Duodenal mucosa (tissue), 2 donors: ENCODE measurements around the gene C11orf54.
"Not testable (repeated sequence)": the region's sequence is repeated elsewhere in the genome, so short reads cannot be mapped to it uniquely, and the experiment has no call there.

ENCODE experiments used
- H3K27ac ChIP-seq: one replicate; pipeline ENCODE4 v1.7.0; 2013; ENCODE audit warnings: low read depth, low read length
- H3K27me3 ChIP-seq, 2 donors: one replicate each; pipeline ENCODE4 v1.7.0; 2013; ENCODE audit warnings: low read length in 2 of 2, control low read depth in 1 of 2; ENCODE audit not compliant: insufficient read depth in 2 of 2, control insufficient read depth in 1 of 2
- H3K36me3 ChIP-seq, 2 donors: one replicate each; pipeline ENCODE4 v1.7.0; 2013; ENCODE audit warnings: low read length in 2 of 2, control low read depth in 1 of 2; ENCODE audit not compliant: insufficient read depth in 2 of 2, control insufficient read depth in 1 of 2
- H3K4me1 ChIP-seq, 2 donors: one replicate each; pipeline ENCODE4 v1.7.0; 2013; ENCODE audit warnings: low read length in 2 of 2, control low read depth in 1 of 2; ENCODE audit not compliant: insufficient read depth in 2 of 2, control insufficient read depth in 1 of 2
- H3K4me3 ChIP-seq, 2 donors: one replicate each; pipeline ENCODE4 v1.7.0; 2013; ENCODE audit warnings: low read length in 2 of 2, low read depth in 1 of 2
- H3K9ac ChIP-seq, 2 donors: one replicate each; pipeline ENCODE4 v1.7.0; 2013; ENCODE audit warnings: low read length in 2 of 2, low read depth in 1 of 2
- H3K9me3 ChIP-seq, 2 donors: one replicate each; pipeline ENCODE4 v1.7.0; 2013; ENCODE audit warnings: low read length in 2 of 2, control low read depth in 1 of 2; ENCODE audit not compliant: control insufficient read depth in 1 of 2

The C11orf54 gene

GRCh38 chr11:93743291-93743690, 1.8 kb downstream of the C11orf54 start:
- peaks cover 6 to 13% of the 10 kb centered on the region in 2 donors for H3K36me3 ChIP-seq
- H3K9ac ChIP-seq, result no peak overlapping the region
- no peaks in the 10 kb centered on the region for H3K27me3 ChIP-seq
- H3K9me3 ChIP-seq, result no peaks in the 10 kb centered on the region
- H3K27ac ChIP-seq, result no peak overlapping the region
- H3K4me1 ChIP-seq, result peaks cover 33 to 39% of the 10 kb centered on the region in 2 donors
- no peak overlapping the region for H3K4me3 ChIP-seq

DNA sequence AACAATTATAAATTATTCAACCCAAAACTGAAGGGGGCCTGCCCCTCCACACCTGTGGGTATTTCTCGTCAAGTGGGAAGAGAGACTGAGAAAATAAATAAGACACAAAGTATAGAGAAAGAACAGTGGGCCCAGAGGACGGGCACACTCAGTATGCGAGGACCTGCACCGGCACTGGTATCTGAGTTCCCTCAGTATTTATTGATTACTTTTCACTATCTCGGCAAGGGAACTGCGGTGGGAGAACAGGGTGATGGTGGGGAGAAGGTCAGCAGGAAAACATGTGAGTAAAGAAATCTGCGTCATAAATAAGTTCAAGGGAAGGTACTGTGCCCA, 3.2 kb downstream of the C11orf54 start:
- Histone ChIP-seq H3K27ac (no peak overlapping the region), H3K4me1 (peaks cover 21 to 26% of the 10 kb centered on the region in 2 donors), H3K27me3 (no peaks in the 10 kb centered on the region), H3K9me3 (no peaks in the 10 kb centered on the region), H3K4me3 (no peak overlapping the region), H3K36me3 (peaks cover 0 to 7% of the 10 kb centered on the region in 2 donors), H3K9ac (no peak overlapping the region)

- H3K9ac ChIP-seq, H3K4me3 ChIP-seq, H3K9me3 ChIP-seq, H3K27ac ChIP-seq, H3K36me3 ChIP-seq, H3K27me3 ChIP-seq: not testable (repeated sequence)
- peaks cover 20 to 25% of the 10 kb centered on the region in 2 donors for H3K4me1 ChIP-seq
Observed at GRCh38 chr11:93745005-93745755, 3.7 kb downstream of the C11orf54 start.

DNA sequence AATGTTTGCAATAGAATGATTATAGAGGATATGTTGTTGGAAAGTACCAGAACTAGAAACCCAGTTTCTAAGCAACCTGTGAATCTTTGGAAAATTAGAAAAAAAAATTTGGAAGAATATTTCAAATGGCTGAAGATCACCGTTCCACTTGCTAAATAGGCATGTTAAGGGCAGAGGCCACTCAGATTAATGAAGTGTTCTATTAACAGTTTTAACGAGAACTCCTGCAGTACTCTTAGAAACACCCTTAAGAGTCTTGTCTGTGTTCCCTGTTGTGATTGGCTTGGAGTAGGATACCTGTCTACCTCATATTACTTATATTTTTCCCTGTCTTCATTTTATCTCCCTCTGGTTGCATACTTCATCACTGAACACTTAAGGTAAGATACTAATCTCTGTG, 4.6 kb downstream of the C11orf54 start:
- Histone ChIP-seq H3K4me3 (peak overlapping the region in 1 of 2 donors; percentile 1), H3K4me1 (peaks cover 20 to 25% of the 10 kb centered on the region in 2 donors), H3K36me3 (peaks cover 0 to 7% of the 10 kb centered on the region in 2 donors), H3K27me3 (no peaks in the 10 kb centered on the region), H3K9ac (peak overlapping the region in 1 of 2 donors; percentile 27), H3K27ac (no peak overlapping the region), H3K9me3 (no peaks in the 10 kb centered on the region)

GRCh38 chr11:93747122-93747521, 5.7 kb downstream of the C11orf54 start:
- Histone ChIP-seq H3K9ac (no peak overlapping the region), H3K36me3 (peaks cover 0 to 8% of the 10 kb centered on the region in 2 donors), H3K9me3 (no peaks in the 10 kb centered on the region), H3K4me3 (no peak overlapping the region), H3K27me3 (no peaks in the 10 kb centered on the region), H3K4me1 (peaks cover 20 to 25% of the 10 kb centered on the region in 2 donors), H3K27ac (no peak overlapping the region)

DNA sequence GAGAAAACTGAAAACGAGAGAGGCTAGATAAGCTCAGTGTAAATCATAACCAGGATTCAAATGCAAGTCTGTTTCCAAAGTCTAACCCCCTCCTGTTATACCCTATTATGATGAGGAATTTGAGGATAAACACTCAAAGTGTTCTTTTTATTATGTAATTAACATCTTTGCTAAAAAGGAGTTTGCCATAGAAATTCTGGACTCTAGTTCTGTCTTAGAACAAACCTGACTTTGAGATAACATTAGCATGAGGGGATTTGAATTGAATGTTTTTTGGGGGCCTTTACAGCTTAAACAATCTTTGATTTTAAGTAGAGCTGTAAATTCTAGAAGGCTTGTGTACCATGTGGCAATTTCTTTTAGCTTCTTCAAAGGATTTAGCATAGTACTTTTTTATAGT, 9.5 kb downstream of the C11orf54 start:
- Histone ChIP-seq H3K4me3 (no peak overlapping the region), H3K27ac (no peak overlapping the region), H3K9me3 (no peaks in the 10 kb centered on the region), H3K9ac (no peak overlapping the region), H3K4me1 (peaks cover 3% of the 10 kb centered on the region in 2 donors), H3K27me3 (no peaks in the 10 kb centered on the region), H3K36me3 (peaks cover 6 to 12% of the 10 kb centered on the region in 2 donors)

DNA sequence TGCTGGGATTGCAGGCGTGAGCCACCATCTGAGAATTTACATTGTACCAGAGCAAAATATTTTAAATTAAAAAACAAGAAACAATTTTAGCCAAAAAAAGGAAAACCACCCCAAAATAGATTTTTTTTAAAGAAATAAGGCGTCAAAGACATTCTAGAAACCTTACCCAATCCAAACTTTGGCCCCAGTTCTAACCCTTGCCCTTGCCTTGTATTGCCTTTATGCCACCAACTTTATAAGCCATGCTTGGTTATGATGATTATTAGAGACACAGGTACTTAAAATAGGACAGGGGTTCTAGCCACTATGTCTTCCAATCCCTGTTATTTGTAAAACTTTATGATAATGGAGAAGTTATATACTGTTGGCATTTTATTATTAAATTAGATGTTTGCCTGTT, 11.8 kb downstream of the C11orf54 start:
- H3K9me3 ChIP-seq, result no peaks in the 10 kb centered on the region
- H3K9ac ChIP-seq, result no peak overlapping the region
- no peak overlapping the region for H3K27ac ChIP-seq
- H3K36me3 ChIP-seq, result peaks cover 18 to 32% of the 10 kb centered on the region in 2 donors
- no peak overlapping the region for H3K4me3 ChIP-seq
- H3K4me1 ChIP-seq, result no peaks in the 10 kb centered on the region
- H3K27me3 ChIP-seq, result no peaks in the 10 kb centered on the region

- H3K9me3 ChIP-seq, result no peaks in the 10 kb centered on the region
- no peaks in the 10 kb centered on the region for H3K27me3 ChIP-seq
- no peak overlapping the region for H3K4me3 ChIP-seq
- no peak overlapping the region for H3K9ac ChIP-seq
- H3K36me3 ChIP-seq, result peaks cover 18 to 61% of the 10 kb centered on the region in 2 donors
- no peak overlapping the region for H3K27ac ChIP-seq
- no peaks in the 10 kb centered on the region for H3K4me1 ChIP-seq
Observed at GRCh38 chr11:93756748-93757147, 15.3 kb downstream of the C11orf54 start.

DNA sequence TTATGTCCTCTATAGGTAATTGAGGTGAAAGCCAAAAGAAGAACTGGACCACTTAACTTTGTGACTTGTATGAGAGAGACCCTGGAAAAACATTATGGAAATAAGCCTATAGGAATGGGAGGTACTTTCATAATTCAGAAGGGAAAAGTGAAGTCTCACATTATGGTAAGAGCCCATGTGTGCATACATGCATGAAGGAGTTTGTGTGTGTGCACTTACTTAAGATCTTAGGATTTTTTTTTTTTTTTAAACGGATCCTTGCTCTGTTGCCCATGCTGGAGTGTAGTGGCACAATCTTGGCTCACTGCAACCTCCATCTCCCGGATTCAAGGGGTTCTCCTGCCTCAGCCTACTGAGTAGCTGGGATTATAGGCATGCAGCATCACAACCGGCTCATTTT, 15.8 kb downstream of the C11orf54 start:
- Histone ChIP-seq H3K27ac (no peak overlapping the region), H3K9me3 (no peaks in the 10 kb centered on the region), H3K27me3 (no peaks in the 10 kb centered on the region), H3K4me3 (no peak overlapping the region), H3K36me3 (peaks cover 18 to 60% of the 10 kb centered on the region in 2 donors), H3K9ac (no peak overlapping the region), H3K4me1 (no peaks in the 10 kb centered on the region)

- Histone ChIP-seq H3K4me3 (no peak overlapping the region), H3K9ac (no peak overlapping the region), H3K36me3 (peaks cover 18 to 67% of the 10 kb centered on the region in 2 donors)
Observed at GRCh38 chr11:93757924-93758865, 16.7 kb downstream of the C11orf54 start.

More at GRCh38 chr11:93757924-93758865, 16.7 kb downstream of the C11orf54 start:
- Histone ChIP-seq H3K9me3 (no peaks in the 10 kb centered on the region), H3K27me3 (no peaks in the 10 kb centered on the region), H3K4me1 (no peaks in the 10 kb centered on the region), H3K27ac (no peak overlapping the region)
